AG09309 (cell line): ENCODE measurements around the gene LIN54.
"Not testable (repeated sequence)": the region's sequence is repeated elsewhere in the genome, so short reads cannot be mapped to it uniquely, and the experiment has no call there.

ENCODE experiments used
- DNase-seq: peaks from one replicate; pipeline ENCODE4 v3.0.0-alpha.2; 2010; ENCODE audit warnings: low read depth
- H3K4me3 ChIP-seq: 2 replicates; pipeline ENCODE4 v1.5.1; 2011; ENCODE audit warnings: mild to moderate bottlenecking, low read depth, low read length, moderate library complexity; ENCODE audit not compliant: control insufficient read depth
- TF ChIP-seq, protein P1 (sequence below): IDR thresholded peaks from 2 replicates; pipeline ENCODE4 v1.5.1; 2011; ENCODE audit warnings: mild to moderate bottlenecking, low read depth, low read length, inconsistent platforms; ENCODE audit not compliant: insufficient read depth, control insufficient read depth; ENCODE audit errors: missing control alignments

LIN54 gene

GRCh38 chr4:82989575-82990429 is 20.8 kb downstream of the LIN54 start:
- TF ChIP-seq, protein P1, sequence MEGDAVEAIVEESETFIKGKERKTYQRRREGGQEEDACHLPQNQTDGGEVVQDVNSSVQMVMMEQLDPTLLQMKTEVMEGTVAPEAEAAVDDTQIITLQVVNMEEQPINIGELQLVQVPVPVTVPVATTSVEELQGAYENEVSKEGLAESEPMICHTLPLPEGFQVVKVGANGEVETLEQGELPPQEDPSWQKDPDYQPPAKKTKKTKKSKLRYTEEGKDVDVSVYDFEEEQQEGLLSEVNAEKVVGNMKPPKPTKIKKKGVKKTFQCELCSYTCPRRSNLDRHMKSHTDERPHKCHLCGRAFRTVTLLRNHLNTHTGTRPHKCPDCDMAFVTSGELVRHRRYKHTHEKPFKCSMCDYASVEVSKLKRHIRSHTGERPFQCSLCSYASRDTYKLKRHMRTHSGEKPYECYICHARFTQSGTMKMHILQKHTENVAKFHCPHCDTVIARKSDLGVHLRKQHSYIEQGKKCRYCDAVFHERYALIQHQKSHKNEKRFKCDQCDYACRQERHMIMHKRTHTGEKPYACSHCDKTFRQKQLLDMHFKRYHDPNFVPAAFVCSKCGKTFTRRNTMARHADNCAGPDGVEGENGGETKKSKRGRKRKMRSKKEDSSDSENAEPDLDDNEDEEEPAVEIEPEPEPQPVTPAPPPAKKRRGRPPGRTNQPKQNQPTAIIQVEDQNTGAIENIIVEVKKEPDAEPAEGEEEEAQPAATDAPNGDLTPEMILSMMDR: no peak
- H3K4me3 ChIP-seq: no peak overlapping the region
- DNase-seq: no peak

DNA sequence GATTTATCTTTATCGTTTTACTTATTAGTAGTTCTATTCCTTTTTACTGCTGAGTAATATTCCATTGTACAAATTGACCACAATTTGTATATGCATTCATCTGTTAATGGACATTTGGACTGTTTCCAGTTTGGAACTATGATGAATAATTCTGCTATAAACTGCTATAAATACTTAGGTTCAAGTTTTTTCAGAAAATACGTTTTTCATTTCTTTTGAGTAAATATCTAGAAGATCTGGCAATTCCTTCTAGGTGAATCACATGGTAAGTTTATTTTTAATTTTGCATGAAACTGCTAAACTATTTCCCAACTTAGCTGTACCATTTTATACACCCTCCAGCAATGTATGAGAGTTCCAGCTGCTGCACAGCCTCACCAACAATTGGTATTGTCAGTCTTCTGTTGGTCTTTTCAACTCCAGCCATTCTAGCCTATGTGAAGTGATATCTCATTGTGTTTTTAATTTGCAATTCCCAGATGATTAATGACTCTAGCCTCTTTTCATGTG is 22.2 kb downstream of the LIN54 start:
- TF ChIP-seq, protein P1: no peak
- DNase-seq: peak; percentile 75
- no peak overlapping the region for H3K4me3 ChIP-seq

DNA sequence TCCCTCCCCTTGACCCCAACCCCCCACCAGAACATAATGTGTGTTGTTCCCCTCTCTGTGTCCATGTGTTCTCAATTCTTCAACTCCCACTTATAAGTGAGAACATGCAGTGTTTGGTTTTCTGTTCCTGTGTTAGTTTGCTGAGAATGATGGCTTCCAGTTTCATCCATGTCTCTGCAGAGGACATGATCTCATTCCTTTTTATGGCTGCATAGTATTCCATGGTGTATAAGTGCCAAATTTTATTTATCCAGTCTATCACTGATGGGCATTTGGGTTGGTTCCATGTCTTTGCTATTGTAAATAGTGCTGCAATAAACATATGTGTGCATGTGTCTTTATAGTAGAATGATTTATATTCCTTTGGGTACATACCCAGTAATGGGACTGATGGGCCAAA is 23.1 kb downstream of the LIN54 start:
- not testable (repeated sequence) for DNase-seq, H3K4me3 ChIP-seq

DNA sequence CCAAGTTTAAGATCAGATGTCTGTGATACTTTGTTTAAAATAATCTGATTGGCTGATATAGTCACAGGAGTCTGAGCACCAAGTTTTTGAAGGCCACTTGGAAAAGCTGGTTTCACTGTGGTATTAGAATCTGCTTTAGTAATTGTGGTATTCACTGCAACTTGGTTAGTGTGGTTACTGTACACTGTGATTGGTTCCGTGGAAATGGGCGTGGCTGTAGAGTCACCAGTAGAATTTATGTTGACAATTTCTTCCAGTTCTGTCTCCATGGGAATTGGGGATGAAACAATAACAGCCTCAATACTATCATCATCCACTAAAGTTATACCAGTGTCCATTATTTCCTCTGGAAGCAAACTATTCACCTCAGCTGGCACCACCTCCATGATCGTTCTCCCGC is 26.2 kb downstream of the LIN54 start:
- peak; percentile 8 for DNase-seq
- TF ChIP-seq, protein P1: no peak
- no peak overlapping the region for H3K4me3 ChIP-seq

- H3K4me3 ChIP-seq: no peak overlapping the region
- DNase-seq: no peak
- TF ChIP-seq, protein P1: no peak
Measured at GRCh38 chr4:82983444-82983843, 27.2 kb downstream of the LIN54 start.

DNA sequence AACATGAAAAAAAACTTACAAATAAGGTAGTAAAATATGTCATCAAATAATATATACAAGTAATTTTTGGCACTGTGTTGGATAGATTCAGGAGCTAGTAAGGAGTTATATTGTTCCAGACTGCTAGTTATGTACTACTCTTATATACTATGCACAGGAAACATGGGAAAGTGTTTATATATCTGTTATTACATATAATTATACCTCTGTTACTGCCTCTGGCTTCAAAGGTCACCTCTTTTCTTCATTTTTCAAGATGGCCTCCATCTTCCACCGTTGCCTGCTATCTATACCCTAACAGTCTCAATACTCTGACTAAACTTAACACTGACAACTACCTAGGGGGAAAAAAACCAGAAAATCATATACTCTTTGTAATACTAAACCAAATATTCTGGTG is 29.5 kb downstream of the LIN54 start:
- H3K4me3 ChIP-seq: no peak overlapping the region
- no peak for DNase-seq
- TF ChIP-seq, protein P1: no peak

DNA sequence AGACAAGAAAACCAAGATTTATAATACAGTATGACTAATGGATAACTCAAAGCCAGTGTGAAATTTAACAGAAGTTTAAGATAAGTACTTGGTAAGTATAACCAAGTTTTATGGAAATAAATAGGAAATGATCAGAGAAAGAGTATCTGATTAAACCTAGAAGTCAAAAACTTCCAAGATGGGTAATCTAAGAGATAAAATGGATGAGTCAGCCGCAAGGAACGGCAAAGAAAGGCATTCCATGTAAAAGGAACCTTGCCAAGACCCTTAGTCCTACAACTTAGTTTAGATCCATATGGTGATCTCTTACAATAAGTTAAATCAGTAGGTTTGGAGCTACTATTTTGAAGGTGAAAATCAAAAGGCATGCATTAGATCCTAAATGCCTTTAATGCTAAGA is 34.8 kb downstream of the LIN54 start:
- no peak for DNase-seq
- H3K4me3 ChIP-seq: no peak overlapping the region
- TF ChIP-seq, protein P1: no peak
